Naive thymus-derived CD4-positive, alpha-beta T cell (primary cell): ENCODE measurements around the gene MMRN1. TPM values are rescaled to one million over a fixed set of nuclear protein-coding genes. Genes with fewer than 3 reads are reported as not detected.

ENCODE experiments used
- ATAC-seq: fragments of 150-1000 bp; cut with Tn5 transposase; 2 replicates; pipeline ENCODE4 v1.10.0; 2021; ENCODE audit warnings: mild to moderate bottlenecking, moderate library complexity
- CTCF ChIA-PET: fragments of 350-600 bp; sonication (Branson Sonifier 250); formaldehyde crosslinking; loops from one replicate; lab custom pipeline; 2021; ENCODE audit warnings: antibody characterized with exemption; lab: Charles Lee
- POLR2A ChIA-PET: fragments of 350-600 bp; sonication (Branson Sonifier 250); formaldehyde crosslinking; loops from one replicate; lab custom pipeline; 2021; ENCODE audit warnings: antibody characterized with exemption, inconsistent platforms; lab: Charles Lee
- DNase-seq, 9 donors: peaks; one replicate each; pipeline versions ENCODE4 v3.0.0 to v3.0.0-alpha.2; 2020 to 2022; ENCODE audit warnings: mixed read lengths in 1 of 9
- H3K27ac ChIP-seq: one replicate; pipeline ENCODE4 v1.7.0; 2013; ENCODE audit warnings: mild to moderate bottlenecking, low read depth, low read length, moderate library complexity
- H3K27me3 ChIP-seq, 2 donors: one replicate each; pipeline ENCODE4 v1.7.0; 2013; ENCODE audit warnings: low read length in 2 of 2, mild to moderate bottlenecking in 2 of 2, moderate library complexity in 2 of 2; ENCODE audit not compliant: control insufficient read depth in 2 of 2, insufficient read depth in 2 of 2
- H3K36me3 ChIP-seq, 3 experiments: 1 replicate in 2 of 3; 2 replicates in 1 of 3; pipeline ENCODE4 v1.7.0; 2013; ENCODE audit warnings: low read length in 3 of 3, mild to moderate bottlenecking in 3 of 3, moderate library complexity in 1 of 3; ENCODE audit not compliant: insufficient read depth in 3 of 3, control insufficient read depth in 2 of 3
- H3K4me1 ChIP-seq, 2 donors: one replicate each; pipeline ENCODE4 v1.7.0; 2013; ENCODE audit warnings: low read length in 2 of 2, mild to moderate bottlenecking in 2 of 2, moderate library complexity in 1 of 2; ENCODE audit not compliant: control insufficient read depth in 2 of 2, insufficient read depth in 2 of 2
- H3K4me3 ChIP-seq: 2 replicates; pipeline ENCODE4 v1.7.0; 2013; ENCODE audit warnings: mild to moderate bottlenecking, low read length
- H3K9me3 ChIP-seq, 3 experiments: 1 replicate in 2 of 3; 2 replicates in 1 of 3; pipeline ENCODE4 v1.7.0; 2013; ENCODE audit warnings: low read length in 3 of 3; ENCODE audit not compliant: control insufficient read depth in 2 of 3
- H3K27ac Mint-ChIP-seq, 9 donors: one replicate each; pipeline ENCODE4 v1.8.0; 2020 to 2022; ENCODE audit warnings: mixed read lengths in 9 of 9, mild to moderate bottlenecking in 8 of 9, moderate library complexity in 5 of 9, inconsistent platforms in 2 of 9
- H3K27me3 Mint-ChIP-seq, 5 donors: one replicate each; pipeline ENCODE4 v1.8.0; 2021 to 2022; ENCODE audit warnings: mixed read lengths in 5 of 5, mild to moderate bottlenecking in 1 of 5
- H3K36me3 Mint-ChIP-seq, 5 donors: one replicate each; pipeline ENCODE4 v1.8.0; 2020 to 2022; ENCODE audit warnings: mixed read lengths in 5 of 5, mild to moderate bottlenecking in 3 of 5, inconsistent platforms in 1 of 5
- H3K4me1 Mint-ChIP-seq, 7 donors: one replicate each; pipeline ENCODE4 v1.8.0; 2020 to 2022; ENCODE audit warnings: mixed read lengths in 7 of 7, mild to moderate bottlenecking in 3 of 7, inconsistent platforms in 1 of 7
- H3K4me3 Mint-ChIP-seq, 10 donors: one replicate each; pipeline ENCODE4 v1.8.0; 2020 to 2022; ENCODE audit warnings: mild to moderate bottlenecking in 10 of 10, mixed read lengths in 10 of 10, moderate library complexity in 6 of 10, inconsistent platforms in 2 of 10
- H3K9me3 Mint-ChIP-seq, 11 donors: one replicate each; pipeline ENCODE4 v1.8.0; 2020 to 2022; ENCODE audit warnings: mixed read lengths in 11 of 11, mild to moderate bottlenecking in 4 of 11, inconsistent platforms in 1 of 11, moderate library complexity in 1 of 11
- intact Hi-C, 2 donors: fragments of 100-400 bp; cut with micrococcal nuclease; formaldehyde crosslinking; loops; one replicate each; pipeline ENCODE4 v1.15.1; 2023
- polyA plus RNA-seq, 2 donors: library from polyadenylated mRNA; unstranded; fragments of 300-500 nt; fragmentation: Illumina TruSeq; gene quantifications; one replicate each; pipeline ENCODE4 v1.2.3, GENCODE V29; 2021
- total RNA-seq, 6 experiments: library from RNA in 5 of 6; stranded (reverse) in 5 of 6; gene quantifications; 1 replicate in 5 of 6; 2 replicates in 1 of 6; pipeline ENCODE4 v1.2.3 and lab custom pipeline; 2021 to 2026

MMRN1 gene
- total and polyA plus RNA-seq, 7 experiments from 2014 or later: 0.16 to 2.2 (median 0.73) TPM

DNA sequence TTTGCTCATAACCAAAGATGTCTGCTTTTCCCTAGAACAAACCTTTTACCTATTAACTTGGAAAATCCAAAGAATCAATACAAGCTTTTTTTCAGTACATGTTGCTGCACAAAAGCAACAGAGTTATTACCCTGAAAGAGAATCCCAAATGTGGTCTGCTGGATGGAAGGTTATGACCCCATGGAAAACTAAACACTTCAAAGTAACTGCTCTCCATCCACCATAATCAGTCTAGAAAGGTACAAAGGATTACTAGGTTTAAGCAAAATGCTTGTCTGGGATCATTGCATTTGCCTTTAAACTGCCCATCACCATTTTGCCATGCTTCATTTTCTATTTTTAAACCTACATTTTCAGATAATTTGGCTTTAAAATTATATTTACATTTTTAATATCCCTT is 11.7 kb downstream of the MMRN1 start:
- Histone ChIP-seq H3K36me3 (no peaks in the 10 kb centered on the region), H3K27me3 (no peaks in the 10 kb centered on the region), H3K27ac (no peak overlapping the region), H3K4me3 (no peak overlapping the region), H3K9me3 (no peaks in the 10 kb centered on the region), H3K4me1 (no peaks in the 10 kb centered on the region)
- no peak overlapping the region for H3K4me3 Mint-ChIP-seq
- CTCF ChIA-PET: interaction anchor here (1.7 kb wide), 1 partner anchor 680 kb away, joined by 6 read pairs; no protein-coding TSS in a partner anchor
- no peak for DNase-seq
- no peaks in the 10 kb centered on the region for H3K36me3 Mint-ChIP-seq
- POLR2A ChIA-PET: interaction anchor here (0.7 kb wide), 1 partner anchor 376 kb away, joined by 3 read pairs; no protein-coding TSS in a partner anchor
- no peak for ATAC-seq
- peaks cover 0 to 19% (median 0%) of the 10 kb centered on the region in 5 donors for H3K27me3 Mint-ChIP-seq
- H3K27ac Mint-ChIP-seq: no peak overlapping the region
- no peaks in the 10 kb centered on the region for H3K4me1 Mint-ChIP-seq
- H3K9me3 Mint-ChIP-seq: no peaks in the 10 kb centered on the region
- intact Hi-C loops: no loop called here

DNA sequence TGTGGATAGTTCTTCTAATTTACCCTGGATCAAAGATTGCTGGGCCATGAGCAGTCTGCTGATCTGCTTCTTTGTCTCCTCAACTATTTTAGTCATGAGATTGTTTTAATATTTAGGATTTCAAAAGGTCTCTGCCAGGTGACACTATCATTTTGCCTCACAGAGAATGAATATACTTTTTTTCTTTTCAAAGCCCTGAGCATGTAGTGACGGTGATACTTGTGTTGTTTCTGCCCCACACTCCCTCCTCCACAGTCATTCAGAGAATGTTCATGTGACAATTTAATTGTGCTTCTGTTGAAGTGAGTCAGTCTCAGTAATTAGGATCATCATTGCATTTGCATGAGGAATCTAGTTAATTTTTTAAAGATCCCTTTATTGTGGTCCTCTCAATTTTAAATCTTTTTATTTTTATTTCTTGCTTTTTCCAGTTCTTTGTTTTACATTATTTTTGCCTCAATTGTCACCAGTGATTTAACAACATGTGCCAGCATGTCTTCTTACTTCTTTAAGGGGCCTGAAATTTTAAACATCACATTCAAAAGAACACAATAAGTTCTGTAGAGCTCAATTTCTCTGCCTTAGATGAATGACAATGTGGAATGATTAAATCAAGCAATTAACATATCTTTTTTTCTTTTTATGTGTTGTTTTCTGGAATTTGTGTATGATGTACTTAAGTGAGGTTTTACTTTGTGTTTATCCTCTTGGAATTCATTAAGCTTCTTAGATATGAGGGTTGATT is 12.3 kb downstream of the MMRN1 start:
- CTCF ChIA-PET: interaction anchor here (1.7 kb wide), 1 partner anchor 681 kb away, joined by 6 read pairs; no protein-coding TSS in a partner anchor
- no peak for ATAC-seq
- peaks cover 0 to 19% (median 0%) of the 10 kb centered on the region in 5 donors for H3K27me3 Mint-ChIP-seq

GRCh38 chr4:89909889-89910288 is 15.2 kb downstream of the MMRN1 start:
- ChIA-PET POLR2A (no interaction called here), CTCF (interaction anchor here (0.6 to 0.8 kb wide), 2 partner anchors 10 to 427 kb away, joined by 3 read pairs; no protein-coding TSS in a partner anchor)
- no peaks in the 10 kb centered on the region for H3K27me3 ChIP-seq
- Mint-ChIP-seq H3K27ac (no peak overlapping the region), H3K4me1 (no peaks in the 10 kb centered on the region), H3K9me3 (no peaks in the 10 kb centered on the region), H3K36me3 (no peaks in the 10 kb centered on the region), H3K4me3 (no peak overlapping the region), H3K27me3 (peaks cover 0 to 12% (median 0%) of the 10 kb centered on the region in 5 donors)
- H3K4me1 ChIP-seq: no peaks in the 10 kb centered on the region
- H3K9me3 ChIP-seq: no peaks in the 10 kb centered on the region
- ATAC-seq: no peak
- H3K36me3 ChIP-seq: no peaks in the 10 kb centered on the region
- H3K4me3 ChIP-seq: no peak overlapping the region
- DNase-seq: no peak
- intact Hi-C loops: no loop called here
- no peak overlapping the region for H3K27ac ChIP-seq

More for the DNA sequence above, 12.3 kb downstream of the MMRN1 start:
- no peak overlapping the region for H3K4me3 Mint-ChIP-seq
- Histone ChIP-seq H3K4me1 (no peaks in the 10 kb centered on the region), H3K9me3 (no peaks in the 10 kb centered on the region), H3K36me3 (no peaks in the 10 kb centered on the region), H3K4me3 (no peak overlapping the region), H3K27me3 (no peaks in the 10 kb centered on the region), H3K27ac (no peak overlapping the region)
- POLR2A ChIA-PET: no interaction called here
- H3K9me3 Mint-ChIP-seq: no peaks in the 10 kb centered on the region
- intact Hi-C loops: no loop called here
- no peak overlapping the region for H3K27ac Mint-ChIP-seq
- H3K4me1 Mint-ChIP-seq: no peaks in the 10 kb centered on the region
- no peaks in the 10 kb centered on the region for H3K36me3 Mint-ChIP-seq
- no peak for DNase-seq

DNA sequence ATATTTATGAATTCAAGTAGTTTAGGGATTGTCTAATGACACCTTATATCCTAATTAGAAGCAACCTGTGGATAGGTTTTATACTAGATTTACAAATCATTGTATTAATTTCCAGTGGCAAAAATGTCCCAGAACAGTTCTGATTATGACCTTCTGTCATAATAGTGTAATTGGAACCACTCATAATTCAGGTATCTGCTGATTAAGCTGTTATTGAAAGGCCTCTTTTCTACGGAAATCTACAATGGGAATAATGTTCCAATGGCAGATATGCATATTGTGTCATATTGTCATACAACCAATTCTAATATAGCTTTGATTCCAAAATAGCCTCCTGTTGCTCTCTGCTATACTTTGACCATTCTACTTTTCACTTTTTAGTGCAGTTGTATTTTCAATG is 19.0 kb downstream of the MMRN1 start:
- CTCF ChIA-PET: no interaction called here

GRCh38 chr4:89914609-89915550 is 20.2 kb downstream of the MMRN1 start:
- POLR2A ChIA-PET: no interaction called here
- no peaks in the 10 kb centered on the region for H3K27me3 ChIP-seq
- H3K36me3 ChIP-seq: no peaks in the 10 kb centered on the region
- Mint-ChIP-seq H3K9me3 (no peaks in the 10 kb centered on the region), H3K27me3 (peaks cover 0 to 11% (median 0%) of the 10 kb centered on the region in 5 donors), H3K4me3 (no peak overlapping the region), H3K27ac (no peak overlapping the region), H3K36me3 (no peaks in the 10 kb centered on the region), H3K4me1 (no peaks in the 10 kb centered on the region)
- no peak overlapping the region for H3K27ac ChIP-seq
- no peaks in the 10 kb centered on the region for H3K9me3 ChIP-seq
- intact Hi-C loops: loop anchor here (2.0 kb wide), 2 partner anchors 376 to 378 kb away; no protein-coding TSS in a partner anchor
- H3K4me3 ChIP-seq: no peak overlapping the region
- DNase-seq (no peak), ATAC-seq (no peak)
- CTCF ChIA-PET: no interaction called here
- H3K4me1 ChIP-seq: no peaks in the 10 kb centered on the region

More for the DNA sequence above, 19.0 kb downstream of the MMRN1 start:
- Mint-ChIP-seq H3K4me3 (no peak overlapping the region), H3K36me3 (no peaks in the 10 kb centered on the region), H3K27me3 (peaks cover 0 to 14% (median 0%) of the 10 kb centered on the region in 5 donors), H3K9me3 (no peaks in the 10 kb centered on the region), H3K27ac (no peak overlapping the region), H3K4me1 (no peaks in the 10 kb centered on the region)
- Histone ChIP-seq H3K4me1 (no peaks in the 10 kb centered on the region), H3K27me3 (no peaks in the 10 kb centered on the region), H3K4me3 (no peak overlapping the region), H3K27ac (no peak overlapping the region), H3K36me3 (no peaks in the 10 kb centered on the region), H3K9me3 (no peaks in the 10 kb centered on the region)
- POLR2A ChIA-PET: no interaction called here
- DNase-seq (no peak), ATAC-seq (no peak)
- intact Hi-C loops: loop anchor here (2.0 kb wide), 2 partner anchors 377 to 379 kb away; no protein-coding TSS in a partner anchor

GRCh38 chr4:89915937-89916336 is 21.3 kb downstream of the MMRN1 start:
- Mint-ChIP-seq H3K4me1 (no peaks in the 10 kb centered on the region), H3K27ac (no peak overlapping the region), H3K36me3 (no peaks in the 10 kb centered on the region), H3K4me3 (no peak overlapping the region), H3K27me3 (peaks cover 0 to 12% (median 0%) of the 10 kb centered on the region in 5 donors), H3K9me3 (no peaks in the 10 kb centered on the region)
- intact Hi-C loops: loop anchor here (2.0 kb wide), 2 partner anchors 375 to 377 kb away; no protein-coding TSS in a partner anchor
- no peaks in the 10 kb centered on the region for H3K9me3 ChIP-seq
- H3K27me3 ChIP-seq: no peaks in the 10 kb centered on the region
- ATAC-seq: no peak
- H3K4me1 ChIP-seq: no peaks in the 10 kb centered on the region
- ChIA-PET CTCF (no interaction called here), POLR2A (no interaction called here)
- H3K36me3 ChIP-seq: no peaks in the 10 kb centered on the region
- no peak overlapping the region for H3K4me3 ChIP-seq
- no peak overlapping the region for H3K27ac ChIP-seq
- DNase-seq: no peak
